Gastroesophageal sphincter (tissue), 4 donors: ENCODE data around the gene RASSF1. TPM values are rescaled to one million over a fixed set of nuclear protein-coding genes. Genes with fewer than 3 reads are reported as not detected.

Source experiments
- ATAC-seq: fragments of 150-250 bp; one replicate; pipeline ENCODE4 v1.9.1; 2016; ENCODE audit warnings: mild to moderate bottlenecking, moderate library complexity
- H3K27ac ChIP-seq, 4 donors: fragments of 200-600 bp; sonication (generic) in 3 of 4; 1 replicate in 3 of 4; 2 replicates in 1 of 4; pipeline ENCODE4 v1.5.1; 2016 to 2019
- H3K27me3 ChIP-seq: fragments of 200-600 bp; sonication (generic); one replicate; pipeline ENCODE4 v1.5.1; 2019
- H3K36me3 ChIP-seq, 2 donors: fragments of 200-600 bp; sonication (generic); one replicate each; pipeline ENCODE4 v1.5.1; 2019; ENCODE audit warnings: control low read depth in 1 of 2
- H3K4me1 ChIP-seq, 3 donors: fragments of 200-600 bp; sonication (generic); 1 replicate in 2 of 3; 2 replicates in 1 of 3; pipeline ENCODE4 v1.5.1; 2016 to 2019; ENCODE audit warnings: control low read depth in 2 of 3
- H3K4me3 ChIP-seq, 2 donors: fragments of 200-600 bp; sonication (generic); one replicate each; pipeline ENCODE4 v1.5.1; 2019; ENCODE audit warnings: mild to moderate bottlenecking in 1 of 2, moderate library complexity in 1 of 2
- H3K9me3 ChIP-seq, 3 donors: fragments of 200-600 bp; sonication (generic); one replicate each; pipeline ENCODE4 v1.5.1; 2017 to 2019; ENCODE audit warnings: control low read depth in 2 of 3
- EP300 ChIP-seq: sonication (generic); formaldehyde crosslinking; IDR thresholded peaks from one replicate; pipeline ENCODE4 v1.6.1; 2017; ENCODE audit warnings: antibody characterized with exemption, mild to moderate bottlenecking
- POLR2A ChIP-seq, 2 donors: fragments of 450-650 bp; IDR thresholded peaks; one replicate each; pipeline ENCODE4 v1.6.1; 2017; ENCODE audit warnings: antibody characterized with exemption in 2 of 2, mild to moderate bottlenecking in 2 of 2, moderate library complexity in 1 of 2
- POLR2AphosphoS5 ChIP-seq: sonication (generic); formaldehyde crosslinking; IDR thresholded peaks from one replicate; pipeline ENCODE4 v1.6.1; 2017; ENCODE audit warnings: antibody characterized with exemption
- WGBS, 2 donors: methylation state at CpG; one replicate each; pipeline ENCODE4 v1.1.5; 2018; ENCODE audit warnings: low coverage in 1 of 2; 5-methylcytosine and 5-hydroxymethylcytosine counted together
- total RNA-seq, 4 donors: library from RNA; depleted of rRNA; stranded (reverse); fragments of >200 nt; gene quantifications; one replicate each; pipeline ENCODE4 v1.1.0, GENCODE V29; 2016
- TF ChIP-seq, protein P1 (sequence below), 4 experiments: fragments of 200-600 bp in 2 of 4; fragments of 450-650 bp in 2 of 4; sonication (generic) in 1 of 4; IDR thresholded peaks; one replicate each; pipeline ENCODE4 v1.5.1; 2017 to 2019; ENCODE audit warnings: antibody characterized with exemption in 4 of 4, mild to moderate bottlenecking in 2 of 4, moderate library complexity in 2 of 4

Gene RASSF1
- total RNA-seq, 4 donors from 2014 or later, result 24.5 to 40.3 (median 26.9) TPM

DNA sequence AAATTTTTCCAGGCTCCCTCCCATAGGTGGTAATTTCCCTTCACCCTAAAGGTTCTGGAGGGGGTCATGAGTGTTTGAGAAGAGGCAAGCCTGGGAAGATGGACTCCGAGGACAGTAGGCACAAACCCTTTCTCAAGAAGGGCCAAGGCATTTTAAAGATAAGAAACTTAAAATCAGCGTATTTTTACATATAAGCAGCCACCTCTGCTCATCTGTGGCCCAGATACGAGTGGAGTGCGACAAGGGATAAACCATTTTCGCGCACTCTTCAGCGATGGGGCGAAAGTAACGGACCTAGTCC is 539 bp downstream of the RASSF1 start:
- Histone ChIP-seq H3K4me1 (peaks cover 0 to 70% (median 38%) of the 10 kb centered on the region in 3 donors), H3K36me3 (no peaks in the 10 kb centered on the region), H3K27ac (peak overlapping the region; percentile 6 to 99 (median 92)), H3K27me3 (no peaks in the 10 kb centered on the region), H3K4me3 (peak overlapping the region; percentile 27 to 65), H3K9me3 (no peaks in the 10 kb centered on the region)
- 40 to 44% methylated on average over 1 to 5 of the region's 9 CpGs for WGBS, 2 donors
- no peak for ATAC-seq
- TF ChIP-seq POLR2AphosphoS5 (no peak), POLR2A (IDR thresholded peaks at IDR 0.05) (no peak), EP300 (no peak)
- TF ChIP-seq, protein P1, sequence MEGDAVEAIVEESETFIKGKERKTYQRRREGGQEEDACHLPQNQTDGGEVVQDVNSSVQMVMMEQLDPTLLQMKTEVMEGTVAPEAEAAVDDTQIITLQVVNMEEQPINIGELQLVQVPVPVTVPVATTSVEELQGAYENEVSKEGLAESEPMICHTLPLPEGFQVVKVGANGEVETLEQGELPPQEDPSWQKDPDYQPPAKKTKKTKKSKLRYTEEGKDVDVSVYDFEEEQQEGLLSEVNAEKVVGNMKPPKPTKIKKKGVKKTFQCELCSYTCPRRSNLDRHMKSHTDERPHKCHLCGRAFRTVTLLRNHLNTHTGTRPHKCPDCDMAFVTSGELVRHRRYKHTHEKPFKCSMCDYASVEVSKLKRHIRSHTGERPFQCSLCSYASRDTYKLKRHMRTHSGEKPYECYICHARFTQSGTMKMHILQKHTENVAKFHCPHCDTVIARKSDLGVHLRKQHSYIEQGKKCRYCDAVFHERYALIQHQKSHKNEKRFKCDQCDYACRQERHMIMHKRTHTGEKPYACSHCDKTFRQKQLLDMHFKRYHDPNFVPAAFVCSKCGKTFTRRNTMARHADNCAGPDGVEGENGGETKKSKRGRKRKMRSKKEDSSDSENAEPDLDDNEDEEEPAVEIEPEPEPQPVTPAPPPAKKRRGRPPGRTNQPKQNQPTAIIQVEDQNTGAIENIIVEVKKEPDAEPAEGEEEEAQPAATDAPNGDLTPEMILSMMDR (IDR thresholded peaks at IDR 0.05), result no peak

DNA sequence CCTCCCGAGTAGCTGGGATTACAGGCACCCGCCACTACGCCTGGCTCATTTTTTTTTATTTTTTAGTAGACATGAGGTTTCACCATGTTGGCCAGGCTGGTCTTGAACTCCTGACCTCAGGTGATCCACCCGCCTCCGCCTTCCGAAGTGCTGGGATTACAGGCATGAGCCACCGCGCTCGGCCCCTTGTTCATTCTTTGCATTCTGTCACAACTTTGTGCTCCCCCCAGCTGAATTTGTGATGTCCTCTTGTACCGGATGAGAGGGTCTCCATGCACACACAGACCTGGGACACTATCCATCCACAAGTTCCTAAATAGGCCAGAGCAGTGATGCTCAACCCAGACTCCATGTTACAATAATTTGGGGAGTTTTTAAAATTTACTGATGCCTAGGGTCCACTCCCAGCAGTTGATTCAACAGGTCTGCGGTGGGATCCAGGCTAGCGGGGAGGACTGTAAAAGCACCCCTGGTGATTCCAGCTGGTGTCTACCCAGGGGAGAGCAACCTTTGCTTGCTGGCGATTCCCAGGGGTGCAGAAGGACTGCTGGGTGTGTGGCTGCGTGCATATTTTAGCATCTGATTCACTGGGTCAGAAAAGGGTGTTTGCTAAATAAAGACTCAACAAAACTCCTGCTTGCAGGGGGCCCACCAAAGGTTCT is 1.0 kb downstream of the RASSF1 start:
- peaks cover 0 to 72% (median 43%) of the 10 kb centered on the region in 3 donors for H3K4me1 ChIP-seq
- H3K4me3 ChIP-seq, result peak overlapping the region in 1 of 2 donors; percentile 65
- WGBS, 2 donors, result 74 to 100% methylated on average over 4 to 6 of the region's 14 CpGs
- TF ChIP-seq POLR2A (IDR thresholded peaks at IDR 0.05) (no peak), EP300 (no peak), POLR2AphosphoS5 (no peak)
- TF ChIP-seq, protein P1 (IDR thresholded peaks at IDR 0.05), result no peak
- no peaks in the 10 kb centered on the region for H3K27me3 ChIP-seq
- peak overlapping the region in 3 of 4 donors; percentile 91 to 99 (median 94) for H3K27ac ChIP-seq
- no peak for ATAC-seq
- H3K36me3 ChIP-seq, result peaks cover 0 to 3% of the 10 kb centered on the region in 2 donors
- H3K9me3 ChIP-seq, result no peaks in the 10 kb centered on the region

DNA sequence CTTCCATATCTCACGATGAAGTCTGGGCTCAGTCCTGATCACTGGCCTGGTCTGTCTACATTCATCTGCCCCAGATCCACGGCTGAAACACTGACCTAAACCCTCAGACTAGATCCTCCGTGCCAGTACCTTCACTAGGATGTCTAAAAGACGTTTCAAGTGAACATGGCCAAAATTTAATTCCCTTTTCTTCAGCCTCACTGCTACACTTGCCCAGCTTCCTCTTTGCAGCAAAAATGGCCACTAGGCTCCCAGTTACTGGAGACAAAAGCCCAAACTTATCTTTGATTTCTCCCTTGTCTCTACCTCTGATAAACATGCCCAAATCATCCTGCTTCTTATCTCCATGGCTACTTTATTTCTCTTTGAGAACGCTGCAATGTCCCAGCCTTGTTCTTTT is 1.7 kb downstream of the RASSF1 start:
- Histone ChIP-seq H3K27ac (peak overlapping the region in 3 of 4 donors; percentile 94 to 99 (median 99)), H3K36me3 (peaks cover 0 to 6% of the 10 kb centered on the region in 2 donors), H3K4me1 (peaks cover 0 to 78% (median 49%) of the 10 kb centered on the region in 3 donors), H3K9me3 (no peaks in the 10 kb centered on the region), H3K4me3 (peak overlapping the region in 1 of 2 donors; percentile 91), H3K27me3 (no peaks in the 10 kb centered on the region)
- ATAC-seq, result no peak
- TF ChIP-seq, protein P1 (IDR thresholded peaks at IDR 0.05), result no peak
- TF ChIP-seq POLR2AphosphoS5 (no peak), POLR2A (IDR thresholded peaks at IDR 0.05) (no peak), EP300 (no peak)
- WGBS, 2 donors, result 0 to 60% methylated on average over 1 to 5 of the region's 5 CpGs

DNA sequence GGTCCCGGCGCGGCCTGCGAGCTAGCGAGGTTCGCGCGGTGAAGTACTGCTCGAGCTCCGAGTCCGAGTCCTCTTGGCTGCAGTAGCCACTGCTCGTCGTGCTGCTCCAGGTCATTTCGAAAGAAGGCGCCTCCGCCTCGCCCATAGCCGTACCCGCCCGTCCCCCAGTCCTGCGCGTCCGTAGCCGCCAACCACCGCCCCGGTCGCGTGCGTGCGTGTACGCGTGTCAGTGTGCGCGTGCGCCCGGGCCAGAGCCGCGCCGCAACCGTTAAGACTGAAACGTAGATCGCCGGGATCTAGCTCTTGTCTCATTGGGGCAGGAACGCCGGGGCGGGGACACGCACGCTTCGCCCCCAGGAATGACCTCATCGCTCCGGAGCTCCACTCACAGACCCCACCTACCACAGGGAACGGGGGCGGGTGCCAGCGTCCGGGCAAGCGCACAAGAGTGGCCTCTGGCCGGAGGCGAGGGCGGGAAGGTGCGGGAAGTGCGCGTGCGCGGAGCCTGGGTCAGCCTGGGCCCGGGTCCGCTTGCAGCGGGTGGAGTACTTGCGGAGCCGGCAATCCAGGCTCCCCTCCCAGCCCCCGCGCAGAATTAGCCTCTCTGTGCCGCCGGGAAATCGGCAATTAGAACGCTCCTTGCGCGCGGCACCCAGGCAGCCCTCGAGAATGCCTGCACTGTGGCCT is 3.3 kb downstream of the RASSF1 start:
- H3K27ac ChIP-seq, result peak overlapping the region; percentile 81 to 99 (median 96)
- WGBS, 2 donors, result 0% methylated on average over 4 of the region's 79 CpGs; no CpG with 5 or more reads in 1 of the 2 donors
- H3K36me3 ChIP-seq, result peaks cover 0 to 11% of the 10 kb centered on the region in 2 donors
- TF ChIP-seq POLR2A (IDR thresholded peaks at IDR 0.05) (peak; percentile 66 to 73), POLR2AphosphoS5 (peak; percentile 93)
- TF ChIP-seq, protein P1 (IDR thresholded peaks at IDR 0.05), result no peak
- no peaks in the 10 kb centered on the region for H3K27me3 ChIP-seq
- ATAC-seq, result peak; percentile 91
- no peaks in the 10 kb centered on the region for H3K9me3 ChIP-seq
- H3K4me3 ChIP-seq, result peak overlapping the region; percentile 54 to 91
- peaks cover 0 to 95% (median 51%) of the 10 kb centered on the region in 3 donors for H3K4me1 ChIP-seq
